Lung (tissue), 12 donors: ENCODE data around the gene DAZAP1. TPM values are rescaled to one million over a fixed set of nuclear protein-coding genes. Genes with fewer than 3 reads are reported as not detected.

ENCODE experiments used
- ATAC-seq: fragments of 200-7000 bp; cut with Tn5 transposase; one replicate; pipeline ENCODE4 v1.9.1; 2020; ENCODE audit warnings: moderate number of reproducible peaks; ENCODE audit not compliant: insufficient read depth, low FRiP score
- DNase-seq, 3 donors: peaks; one replicate each; pipeline ENCODE4 v3.0.0-alpha.2; 2013 to 2017
- H3K27ac ChIP-seq, 2 donors: one replicate each; pipeline ENCODE4 v1.5.1; 2013; ENCODE audit warnings: mild to moderate bottlenecking in 2 of 2, moderate library complexity in 2 of 2, control low read depth in 1 of 2, inconsistent platforms in 1 of 2, low read depth in 1 of 2, low read length in 1 of 2
- H3K27me3 ChIP-seq, 3 donors: one replicate each; pipeline ENCODE4 v1.5.1; 2013; ENCODE audit warnings: low read length in 2 of 3; ENCODE audit not compliant: control insufficient read depth in 3 of 3, insufficient read depth in 3 of 3
- H3K36me3 ChIP-seq, 4 donors: one replicate each; pipeline ENCODE4 v1.5.1; 2013; ENCODE audit warnings: low read length in 4 of 4, mild to moderate bottlenecking in 1 of 4, moderate library complexity in 1 of 4; ENCODE audit not compliant: control insufficient read depth in 4 of 4, insufficient read depth in 4 of 4
- H3K4me1 ChIP-seq, 5 donors: one replicate each; pipeline ENCODE4 v1.5.1; 2013; ENCODE audit warnings: low read length in 5 of 5, mild to moderate bottlenecking in 2 of 5, moderate library complexity in 1 of 5; ENCODE audit not compliant: control insufficient read depth in 5 of 5, insufficient read depth in 5 of 5
- H3K4me3 ChIP-seq: one replicate; pipeline ENCODE4 v1.5.1; 2013; ENCODE audit warnings: mild to moderate bottlenecking, control low read depth, moderate library complexity
- H3K9ac ChIP-seq, 2 donors: one replicate each; pipeline ENCODE4 v1.5.1; 2013; ENCODE audit warnings: low read length in 2 of 2, control low read depth in 1 of 2; ENCODE audit not compliant: insufficient read depth in 1 of 2
- H3K9me3 ChIP-seq, 4 donors: one replicate each; pipeline ENCODE4 v1.5.1; 2013; ENCODE audit warnings: low read length in 3 of 4, mild to moderate bottlenecking in 1 of 4, moderate library complexity in 1 of 4; ENCODE audit not compliant: control insufficient read depth in 4 of 4, insufficient read depth in 3 of 4
- WGBS, 2 donors: extraction: QIAGEN DNeasy Blood & Tissue Kit; methylation state at CpG; one replicate each; pipeline ENCODE4 v1.1.7; 2013; 5-methylcytosine and 5-hydroxymethylcytosine counted together
- polyA plus RNA-seq, 2 donors: library from polyadenylated mRNA; stranded (reverse); fragments of 200-250 nt; gene quantifications; one replicate each; pipeline ENCODE4 v1.2.1, GENCODE V29; 2013
- total RNA-seq, 2 donors: library from RNA; depleted of rRNA in 1 of 2; stranded (reverse); fragments of >200 nt in 1 of 2; gene quantifications; one replicate each; pipeline ENCODE4 v1.2.1, GENCODE V29; 2014 to 2021
- TF ChIP-seq, protein P1 (sequence below): IDR thresholded peaks from 2 replicates; pipeline ENCODE4 v1.5.1; 2012; ENCODE audit warnings: mild to moderate bottlenecking; ENCODE audit errors: control extremely low read depth, extremely low read depth
- donor health status: control.
- donor health status: control.
- donor health status: Bipolar disorder and iron deficiency.
- donor health status: healthy.
- donor health status: DM: yes; HTN: yes; CAD: no.

The DAZAP1 gene
- total and polyA plus RNA-seq, 4 donors: 61.4 to 125 (median 80.1) TPM

DNA sequence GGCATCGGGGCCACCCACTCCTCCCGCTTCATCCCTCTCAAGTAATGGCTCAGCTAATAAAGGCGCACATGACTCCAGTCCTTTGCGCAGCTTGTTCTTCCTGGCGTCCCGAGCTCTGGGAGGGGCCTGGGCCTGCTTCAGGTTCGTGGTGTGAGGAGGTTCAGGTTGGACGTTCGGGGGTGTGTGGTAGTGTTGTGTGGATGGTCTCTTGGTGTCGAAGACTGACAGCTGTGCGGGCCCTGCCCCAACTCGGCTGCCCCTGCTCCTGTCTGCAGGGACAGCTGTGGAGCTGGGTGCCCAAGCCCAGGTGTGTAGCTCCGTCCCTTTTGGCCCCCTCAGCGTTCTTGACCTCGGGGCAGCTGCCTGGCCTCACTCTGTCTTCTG, 33.0 kb downstream of the DAZAP1 start:
- 89 to 94% methylated on average over 15 of the region's 15 CpGs for WGBS, 2 donors
- ATAC-seq: no peak
- Histone ChIP-seq H3K9me3 (no peaks in the 10 kb centered on the region), H3K36me3 (peaks cover 19 to 35% (median 30%) of the 10 kb centered on the region in 4 donors), H3K4me1 (peaks cover 0 to 17% (median 3%) of the 10 kb centered on the region in 5 donors), H3K9ac (no peak overlapping the region), H3K27me3 (peaks cover 0 to 2% (median 0%) of the 10 kb centered on the region in 3 donors), H3K4me3 (no peak overlapping the region), H3K27ac (no peak overlapping the region)
- no peak for DNase-seq
- TF ChIP-seq, protein P1, sequence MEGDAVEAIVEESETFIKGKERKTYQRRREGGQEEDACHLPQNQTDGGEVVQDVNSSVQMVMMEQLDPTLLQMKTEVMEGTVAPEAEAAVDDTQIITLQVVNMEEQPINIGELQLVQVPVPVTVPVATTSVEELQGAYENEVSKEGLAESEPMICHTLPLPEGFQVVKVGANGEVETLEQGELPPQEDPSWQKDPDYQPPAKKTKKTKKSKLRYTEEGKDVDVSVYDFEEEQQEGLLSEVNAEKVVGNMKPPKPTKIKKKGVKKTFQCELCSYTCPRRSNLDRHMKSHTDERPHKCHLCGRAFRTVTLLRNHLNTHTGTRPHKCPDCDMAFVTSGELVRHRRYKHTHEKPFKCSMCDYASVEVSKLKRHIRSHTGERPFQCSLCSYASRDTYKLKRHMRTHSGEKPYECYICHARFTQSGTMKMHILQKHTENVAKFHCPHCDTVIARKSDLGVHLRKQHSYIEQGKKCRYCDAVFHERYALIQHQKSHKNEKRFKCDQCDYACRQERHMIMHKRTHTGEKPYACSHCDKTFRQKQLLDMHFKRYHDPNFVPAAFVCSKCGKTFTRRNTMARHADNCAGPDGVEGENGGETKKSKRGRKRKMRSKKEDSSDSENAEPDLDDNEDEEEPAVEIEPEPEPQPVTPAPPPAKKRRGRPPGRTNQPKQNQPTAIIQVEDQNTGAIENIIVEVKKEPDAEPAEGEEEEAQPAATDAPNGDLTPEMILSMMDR: no peak

DNA sequence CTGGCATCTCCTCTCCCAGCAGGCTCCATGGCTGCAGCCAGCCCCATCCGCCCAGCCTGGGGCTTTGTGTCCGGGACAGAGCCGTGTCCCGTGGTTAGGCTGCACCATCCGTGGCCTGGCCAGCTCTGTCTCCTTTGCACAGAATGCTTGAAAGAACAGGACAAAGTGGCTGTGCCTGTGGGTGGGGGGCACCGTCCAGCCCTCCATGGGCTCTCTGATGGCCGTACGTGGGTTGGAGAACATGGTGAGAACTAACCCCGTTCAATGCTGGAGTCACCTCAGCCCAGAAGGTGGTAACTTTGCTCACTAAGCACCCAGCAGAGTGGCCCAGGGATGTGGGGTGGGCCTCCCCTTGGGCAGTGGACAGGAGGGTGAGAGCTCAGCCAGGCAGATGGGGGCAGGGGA, 33.6 kb downstream of the DAZAP1 start:
- Histone ChIP-seq H3K27ac (no peak overlapping the region), H3K4me1 (peaks cover 0 to 17% (median 3%) of the 10 kb centered on the region in 5 donors), H3K27me3 (peaks cover 0 to 3% (median 0%) of the 10 kb centered on the region in 3 donors), H3K36me3 (peaks cover 19 to 35% (median 28%) of the 10 kb centered on the region in 4 donors), H3K9me3 (no peaks in the 10 kb centered on the region), H3K9ac (no peak overlapping the region), H3K4me3 (no peak overlapping the region)
- 95 to 96% methylated on average over 9 of the region's 9 CpGs for WGBS, 2 donors
- TF ChIP-seq, protein P1: no peak
- ATAC-seq (no peak), DNase-seq (no peak)

DNA sequence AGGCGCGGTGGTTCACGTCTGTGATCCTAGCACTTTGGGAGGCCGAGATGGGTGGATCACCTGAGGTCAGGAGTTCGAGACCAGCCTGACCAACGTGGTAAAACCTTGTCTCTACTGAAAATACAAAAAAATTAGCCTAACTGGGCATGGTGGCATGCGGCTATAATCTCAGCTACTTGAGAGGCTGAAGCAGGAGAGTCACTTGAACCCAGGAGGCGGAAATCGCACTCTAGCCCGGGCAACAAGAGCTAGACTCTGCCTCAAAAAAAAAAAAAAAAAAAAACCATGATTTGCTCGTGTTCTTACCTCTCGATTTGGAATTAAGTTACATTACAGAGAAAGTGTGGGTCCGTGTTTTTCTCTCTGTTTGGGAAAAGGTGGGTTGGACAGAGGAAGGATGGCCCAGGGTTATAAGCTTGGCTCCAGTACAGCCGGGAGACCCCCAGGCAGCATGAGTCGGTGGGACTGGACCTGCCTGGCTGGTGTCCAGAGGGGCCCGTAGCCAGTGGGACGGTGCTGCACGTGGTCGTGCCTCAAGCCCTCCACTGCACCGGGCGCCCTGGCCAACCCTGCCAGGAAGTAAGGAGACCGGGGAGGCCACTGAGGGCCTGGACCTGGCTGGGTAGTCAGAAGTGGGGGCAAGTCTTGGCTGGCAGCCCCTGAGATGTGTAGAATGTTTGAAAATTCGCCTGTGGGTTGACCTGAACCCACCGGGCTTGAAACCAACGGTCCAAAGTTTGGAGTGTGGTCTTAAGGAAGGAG, 34.5 kb downstream of the DAZAP1 start:
- Histone ChIP-seq H3K27me3 (peaks cover 0 to 3% (median 0%) of the 10 kb centered on the region in 3 donors), H3K4me1 (peaks cover 0 to 21% (median 3%) of the 10 kb centered on the region in 5 donors), H3K36me3 (peaks cover 19 to 32% (median 28%) of the 10 kb centered on the region in 4 donors), H3K27ac (no peak overlapping the region), H3K9ac (no peak overlapping the region), H3K4me3 (no peak overlapping the region), H3K9me3 (no peaks in the 10 kb centered on the region)
- 91% methylated on average over 25 of the region's 25 CpGs for WGBS, 2 donors
- no peak for ATAC-seq
- no peak for DNase-seq
- TF ChIP-seq, protein P1: no peak
